Testis (tissue), 3 donors: ENCODE results near the gene SDK2. TPM values are rescaled to one million over a fixed set of nuclear protein-coding genes. Genes with fewer than 3 reads are reported as not detected.

Experiments used
- DNase-seq: peaks from one replicate; pipeline ENCODE4 v3.0.0-alpha.2; 2019
- H3K27ac ChIP-seq, 2 donors: fragments of 200-600 bp; sonication (generic); one replicate each; pipeline ENCODE4 v1.5.1; 2019
- H3K27me3 ChIP-seq: fragments of 200-600 bp; sonication (generic); one replicate; pipeline ENCODE4 v1.5.1; 2019
- H3K36me3 ChIP-seq: fragments of 200-600 bp; sonication (generic); one replicate; pipeline ENCODE4 v1.5.1; 2017; ENCODE audit warnings: low read depth; ENCODE audit errors: missing control alignments
- H3K4me1 ChIP-seq: fragments of 200-600 bp; sonication (generic); one replicate; pipeline ENCODE4 v1.5.1; 2019
- H3K4me3 ChIP-seq, 2 donors: fragments of 200-600 bp; sonication (generic); one replicate each; pipeline ENCODE4 v1.5.1; 2017 to 2019
- H3K9me3 ChIP-seq: fragments of 200-600 bp; sonication (generic); one replicate; pipeline ENCODE4 v1.5.1; 2017
- POLR2A ChIP-seq: fragments of 450-650 bp; IDR thresholded peaks from one replicate; pipeline ENCODE4 v1.6.1; 2017; ENCODE audit warnings: antibody characterized with exemption, mild to moderate bottlenecking, moderate library complexity
- WGBS, 2 donors: methylation state at CpG; one replicate each; pipeline ENCODE4 v1.1.5; 2018; 5-methylcytosine and 5-hydroxymethylcytosine counted together
- intact Hi-C: fragments of 100-400 bp; cut with DNase I; formaldehyde crosslinking; loops from one replicate; pipeline ENCODE4 v1.15.1; 2023; ENCODE audit warnings: low total_unique reads
- polyA plus RNA-seq: library from polyadenylated mRNA; stranded (reverse); fragments of 350-450 nt; fragmentation: Illumina TruSeq; extraction: RNeasy Lipid Tissue Mini Kit (QIAGEN cat#74804); gene quantifications from one replicate; pipeline ENCODE4 v1.2.3, GENCODE V29; 2014; ENCODE audit warnings: low read depth, low replicate concordance; ENCODE audit not compliant: insufficient read depth
- total RNA-seq, 2 donors: library from RNA; depleted of rRNA; stranded (reverse); fragments of >200 nt; gene quantifications; one replicate each; pipeline ENCODE4 v1.2.3, GENCODE V29; 2016
- TF ChIP-seq, protein P1 (sequence below), 3 experiments: fragments of 450-650 bp in 2 of 3; fragments of 200-600 bp in 1 of 3; sonication (generic) in 1 of 3; IDR thresholded peaks; one replicate each; pipeline ENCODE4 v1.5.1; 2016 to 2019; ENCODE audit warnings: antibody characterized with exemption in 3 of 3, mild to moderate bottlenecking in 2 of 3, moderate library complexity in 1 of 3

The SDK2 gene
- total and polyA plus RNA-seq, 3 donors from 2014 or later = 36.9 to 63.4 (median 55.4) TPM

GRCh38 chr17:73492821-73493814 is 151.1 kb downstream of the SDK2 start:
- no peak overlapping the region for H3K27ac ChIP-seq
- intact Hi-C loops = no loop called here
- H3K4me1 ChIP-seq = peaks cover 1% of the 10 kb centered on the region
- no peaks in the 10 kb centered on the region for H3K27me3 ChIP-seq
- no peaks in the 10 kb centered on the region for H3K36me3 ChIP-seq
- DNase-seq = no peak
- 22 to 25% methylated on average over 22 of the region's 22 CpGs for whole genome bisulfite sequencing, 2 donors
- no peaks in the 10 kb centered on the region for H3K9me3 ChIP-seq
- peak overlapping the region in 1 of 2 donors; percentile 17 for H3K4me3 ChIP-seq
- TF ChIP-seq, protein P1, sequence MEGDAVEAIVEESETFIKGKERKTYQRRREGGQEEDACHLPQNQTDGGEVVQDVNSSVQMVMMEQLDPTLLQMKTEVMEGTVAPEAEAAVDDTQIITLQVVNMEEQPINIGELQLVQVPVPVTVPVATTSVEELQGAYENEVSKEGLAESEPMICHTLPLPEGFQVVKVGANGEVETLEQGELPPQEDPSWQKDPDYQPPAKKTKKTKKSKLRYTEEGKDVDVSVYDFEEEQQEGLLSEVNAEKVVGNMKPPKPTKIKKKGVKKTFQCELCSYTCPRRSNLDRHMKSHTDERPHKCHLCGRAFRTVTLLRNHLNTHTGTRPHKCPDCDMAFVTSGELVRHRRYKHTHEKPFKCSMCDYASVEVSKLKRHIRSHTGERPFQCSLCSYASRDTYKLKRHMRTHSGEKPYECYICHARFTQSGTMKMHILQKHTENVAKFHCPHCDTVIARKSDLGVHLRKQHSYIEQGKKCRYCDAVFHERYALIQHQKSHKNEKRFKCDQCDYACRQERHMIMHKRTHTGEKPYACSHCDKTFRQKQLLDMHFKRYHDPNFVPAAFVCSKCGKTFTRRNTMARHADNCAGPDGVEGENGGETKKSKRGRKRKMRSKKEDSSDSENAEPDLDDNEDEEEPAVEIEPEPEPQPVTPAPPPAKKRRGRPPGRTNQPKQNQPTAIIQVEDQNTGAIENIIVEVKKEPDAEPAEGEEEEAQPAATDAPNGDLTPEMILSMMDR (IDR thresholded peaks at IDR 0.05) = no peak
- no peak for TF ChIP-seq POLR2A

DNA sequence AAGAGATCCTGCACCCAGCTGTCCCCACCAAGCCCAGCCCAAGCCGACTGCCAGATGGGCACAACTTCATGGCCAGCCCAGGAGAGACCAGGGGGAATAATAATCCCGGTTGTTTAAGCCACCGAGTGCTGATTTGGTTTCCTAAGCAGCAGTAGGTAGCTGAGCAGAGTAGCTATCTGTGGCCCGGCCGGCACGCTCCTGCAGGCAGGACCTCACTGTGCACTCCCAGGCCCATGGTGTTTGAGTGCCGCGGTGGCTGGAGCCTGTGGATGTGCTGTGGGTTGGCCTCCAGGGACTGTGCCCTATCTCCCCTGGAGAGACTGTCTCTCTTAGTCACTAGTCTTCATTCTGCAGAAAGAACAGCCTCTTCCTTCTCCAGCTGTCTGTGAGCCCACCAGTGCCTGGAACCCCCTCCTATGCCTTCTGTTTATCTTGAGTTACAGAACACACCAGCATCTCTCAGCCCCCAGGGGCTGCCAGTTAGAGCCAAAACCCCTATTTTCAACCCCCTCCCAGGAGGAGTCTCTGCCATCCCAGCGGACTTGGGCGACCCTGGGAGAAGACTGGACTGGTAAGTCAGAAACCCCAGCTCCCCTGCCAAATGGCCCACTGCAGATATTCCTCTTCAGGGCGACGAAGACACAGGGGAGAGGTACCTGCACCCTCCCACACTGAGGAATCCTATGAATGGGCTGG is 152.0 kb downstream of the SDK2 start:
- DNase-seq = no peak
- Histone ChIP-seq H3K9me3 (no peaks in the 10 kb centered on the region), H3K27me3 (no peaks in the 10 kb centered on the region), H3K4me1 (no peaks in the 10 kb centered on the region), H3K36me3 (no peaks in the 10 kb centered on the region), H3K4me3 (peak overlapping the region in 1 of 2 donors; percentile 17), H3K27ac (no peak overlapping the region)
- WGBS, 2 donors = 26 to 38% methylated on average over 10 to 12 of the region's 12 CpGs
- intact Hi-C loops = no loop called here
- TF ChIP-seq, protein P1 (IDR thresholded peaks at IDR 0.05) = no peak
- no peak for TF ChIP-seq POLR2A

DNA sequence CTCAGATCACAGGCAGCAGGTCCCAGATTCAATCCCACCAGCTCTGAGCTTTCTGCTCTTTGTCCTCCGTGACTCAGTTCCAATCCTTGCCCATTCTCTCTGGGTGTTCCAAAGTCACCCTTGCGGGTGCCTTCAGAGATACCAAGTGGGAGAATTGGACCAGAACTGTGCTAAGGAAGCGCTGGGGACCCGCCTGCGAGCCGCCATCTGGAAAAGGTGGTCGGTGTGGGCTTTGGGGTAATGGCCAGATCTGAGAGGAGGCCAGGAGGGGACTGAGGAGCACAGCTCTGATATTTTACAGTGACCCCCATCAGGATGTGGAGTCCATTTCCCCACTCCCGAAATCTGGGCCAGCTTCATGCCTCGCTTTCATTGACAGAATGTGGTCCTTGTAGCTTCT is 152.6 kb downstream of the SDK2 start:
- intact Hi-C loops = no loop called here
- H3K27me3 ChIP-seq = no peaks in the 10 kb centered on the region
- no peaks in the 10 kb centered on the region for H3K4me1 ChIP-seq
- H3K4me3 ChIP-seq = no peak overlapping the region
- 96 to 97% methylated on average over 8 to 9 of the region's 9 CpGs for WGBS, 2 donors
- H3K36me3 ChIP-seq = no peaks in the 10 kb centered on the region
- TF ChIP-seq, protein P1 (IDR thresholded peaks at IDR 0.05) = no peak
- no peak for TF ChIP-seq POLR2A
- no peak for DNase-seq
- no peak overlapping the region for H3K27ac ChIP-seq
- no peaks in the 10 kb centered on the region for H3K9me3 ChIP-seq

DNA sequence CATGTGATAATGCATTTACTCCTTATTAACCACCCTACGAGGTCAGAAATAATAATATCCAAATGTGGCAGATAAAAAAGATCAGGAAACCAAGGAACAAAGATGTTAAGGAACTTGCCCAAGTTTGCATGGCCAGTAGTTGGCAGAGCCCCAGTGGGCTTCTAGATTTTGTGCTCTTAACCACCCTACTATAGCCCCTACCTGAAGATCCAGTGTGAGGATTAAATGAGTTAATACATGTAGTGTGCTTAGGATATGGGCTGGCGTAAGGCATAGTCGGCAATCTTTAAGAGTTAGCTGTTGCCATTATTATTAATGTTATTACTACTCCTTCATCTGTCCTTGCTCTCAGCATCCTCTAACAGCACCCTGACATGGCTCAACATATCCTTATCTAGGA is 153.4 kb downstream of the SDK2 start:
- Histone ChIP-seq H3K27ac (no peak overlapping the region), H3K9me3 (no peaks in the 10 kb centered on the region), H3K4me1 (no peaks in the 10 kb centered on the region), H3K36me3 (no peaks in the 10 kb centered on the region), H3K27me3 (no peaks in the 10 kb centered on the region), H3K4me3 (no peak overlapping the region)
- TF ChIP-seq, protein P1 (IDR thresholded peaks at IDR 0.05) = no peak
- no peak for TF ChIP-seq POLR2A
- WGBS, 2 donors = 68% methylated on average over 3 of the region's 3 CpGs
- DNase-seq = no peak
- intact Hi-C loops = no loop called here
